ENCODE results near the gene OBSCN. TPM values are rescaled to one million over a fixed set of nuclear protein-coding genes. Genes with fewer than 3 reads are reported as not detected.

Gene OBSCN
- total RNA-seq, 1 experiment from 2014 or later, result 0.87 TPM

GRCh38 chr1:228404107-228404720, 196.4 kb downstream of the OBSCN start:
- DNase-seq (ENCODE audit: low read depth in 1 of 2, low spot score in 2 of 2), result no peak
- H3K9me3 ChIP-seq (replicated peaks), result peaks cover 5% of the 10 kb centered on the region; the same call in 1 of the 2 replicates
- H3K4me3 ChIP-seq, result no peak overlapping the region
- peaks cover 44% of the 10 kb centered on the region for H3K36me3 ChIP-seq
- no peaks in the 10 kb centered on the region for H3K27me3 ChIP-seq (replicated peaks)
- peaks cover 15% of the 10 kb centered on the region for H3K4me1 ChIP-seq (replicated peaks)
- no peak overlapping the region for H3K27ac ChIP-seq

DNA sequence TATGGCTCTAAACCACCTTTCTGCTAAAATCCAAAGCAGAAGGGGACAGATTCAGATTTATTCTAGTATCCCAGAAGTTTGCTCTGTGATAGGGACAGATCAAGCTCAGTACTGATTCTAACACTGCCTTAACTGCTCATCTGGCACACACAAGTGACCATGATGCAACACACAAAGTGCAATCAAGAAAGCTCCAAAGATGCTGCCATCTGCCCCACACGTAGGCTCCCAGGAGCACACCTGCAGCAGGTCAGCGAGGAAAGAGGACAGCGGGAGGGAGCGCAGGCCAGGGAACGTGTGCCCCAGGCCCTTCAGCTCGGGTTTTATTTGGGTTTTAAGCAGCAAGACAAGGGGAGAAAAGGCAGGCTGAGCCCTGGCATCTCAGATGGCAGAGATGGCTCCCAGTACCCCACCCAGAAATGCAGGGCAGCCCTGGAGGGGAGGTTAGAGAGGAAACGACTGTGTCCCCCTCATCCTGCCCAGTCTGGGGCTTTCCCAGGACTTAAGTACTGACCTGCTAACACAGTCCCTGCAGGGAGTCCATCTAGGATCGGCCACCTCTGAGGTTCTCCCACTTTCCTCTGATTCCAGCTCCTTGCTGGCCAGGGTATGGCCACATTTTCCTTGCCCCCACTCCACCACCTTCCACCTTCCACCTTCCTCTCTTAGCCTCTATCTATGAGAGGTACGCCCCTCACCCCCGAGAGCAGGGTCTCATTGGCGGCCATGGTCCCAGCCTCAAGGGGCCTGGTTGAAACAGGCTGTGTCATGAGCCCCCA, 197.5 kb downstream of the OBSCN start:
- no peaks in the 10 kb centered on the region for H3K27me3 ChIP-seq (replicated peaks)
- no peak for DNase-seq (ENCODE audit: low read depth in 1 of 2, low spot score in 2 of 2)
- peaks cover 15% of the 10 kb centered on the region for H3K4me1 ChIP-seq (replicated peaks)
- H3K36me3 ChIP-seq, result peaks cover 39% of the 10 kb centered on the region
- H3K4me3 ChIP-seq, result peak overlapping the region; percentile 99
- no peak overlapping the region for H3K27ac ChIP-seq
- peaks cover 5% of the 10 kb centered on the region; the same call in 1 of the 2 replicates for H3K9me3 ChIP-seq (replicated peaks)

DNA sequence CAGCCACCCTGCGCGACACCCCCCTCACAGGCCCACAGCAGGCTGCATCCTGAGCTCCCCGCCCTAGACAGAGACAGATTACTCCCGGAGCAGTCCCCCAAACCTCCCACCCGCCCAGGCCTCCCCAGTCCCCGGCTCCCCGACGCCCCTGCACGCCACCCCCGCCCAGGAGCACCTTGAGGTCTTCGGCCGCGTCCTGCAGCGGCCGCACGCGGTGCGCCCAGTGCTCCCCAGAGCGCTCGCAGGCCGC, 198.1 kb downstream of the OBSCN start:
- DNase-seq (ENCODE audit: low read depth in 1 of 2, low spot score in 2 of 2), result no peak

GRCh38 chr1:228407106-228408040, 199.5 kb downstream of the OBSCN start:
- H3K9me3 ChIP-seq (replicated peaks), result peaks cover 5% of the 10 kb centered on the region; the same call in 1 of the 2 replicates

More for the DNA sequence above, 198.1 kb downstream of the OBSCN start:
- no peak overlapping the region for H3K27ac ChIP-seq
- H3K9me3 ChIP-seq (replicated peaks), result peaks cover 5% of the 10 kb centered on the region; the same call in 1 of the 2 replicates
- H3K4me3 ChIP-seq, result peak overlapping the region; percentile 99
- peaks cover 15% of the 10 kb centered on the region for H3K4me1 ChIP-seq (replicated peaks)
- no peaks in the 10 kb centered on the region for H3K27me3 ChIP-seq (replicated peaks)
- peaks cover 34% of the 10 kb centered on the region for H3K36me3 ChIP-seq

DNA sequence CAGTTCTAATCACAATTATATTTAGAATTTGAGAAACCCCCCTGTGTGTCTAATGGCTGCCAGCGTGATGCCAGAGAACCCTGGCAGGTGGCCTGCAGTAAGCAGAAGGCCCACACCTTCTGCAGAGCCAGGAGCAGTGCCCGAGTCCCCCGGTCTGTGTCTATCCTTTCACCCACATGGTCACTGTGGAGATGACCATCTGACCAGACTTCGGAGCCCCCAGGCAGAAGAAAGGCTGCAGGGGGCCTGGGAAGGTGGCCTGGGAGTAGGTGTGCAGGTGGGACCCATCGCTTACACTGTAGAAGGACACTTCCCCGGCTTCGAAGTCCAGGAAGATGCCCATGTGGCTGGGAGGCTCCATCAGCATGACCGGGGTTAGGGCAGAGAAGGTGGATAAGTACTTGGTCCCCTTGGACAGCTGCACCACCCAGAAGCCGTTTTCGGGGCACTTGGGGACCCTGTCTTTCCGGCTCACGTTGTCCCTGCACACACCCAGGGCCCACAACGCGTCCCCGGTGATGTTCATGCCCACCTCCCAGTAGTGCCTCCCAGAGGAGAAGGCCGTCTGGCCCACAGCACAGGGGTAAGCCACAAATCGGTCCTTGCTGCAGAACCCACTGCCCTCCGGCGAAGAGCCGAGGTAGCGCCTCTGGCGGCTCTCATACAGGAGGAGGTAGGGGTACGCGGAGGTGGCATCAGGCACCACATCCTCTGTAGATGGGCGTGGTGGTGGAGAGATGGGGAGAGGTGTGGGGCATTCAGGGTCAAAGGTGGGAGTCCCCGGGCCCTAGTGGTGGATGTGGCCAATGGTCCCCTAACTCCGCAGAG, 200.4 kb downstream of the OBSCN start:
- H3K4me3 ChIP-seq, result no peak overlapping the region; the same call in 1 of the 2 replicates
- H3K36me3 ChIP-seq, result peaks cover 18% of the 10 kb centered on the region
- no peak overlapping the region for H3K27ac ChIP-seq
- peaks cover 5% of the 10 kb centered on the region; the same call in 1 of the 2 replicates for H3K9me3 ChIP-seq (replicated peaks)
- H3K4me1 ChIP-seq (replicated peaks), result peaks cover 15% of the 10 kb centered on the region
- no peaks in the 10 kb centered on the region for H3K27me3 ChIP-seq (replicated peaks)
- no peak for DNase-seq (ENCODE audit: low read depth in 1 of 2, low spot score in 2 of 2)

More at GRCh38 chr1:228407106-228408040, 199.5 kb downstream of the OBSCN start:
- DNase-seq (ENCODE audit: low read depth in 1 of 2, low spot score in 2 of 2), result peak in 1 of 2 experiments; percentile 57
- peaks cover 15% of the 10 kb centered on the region for H3K4me1 ChIP-seq (replicated peaks)
- peak overlapping the region; percentile 30; the same call in 1 of the 2 replicates for H3K27ac ChIP-seq
- H3K4me3 ChIP-seq, result peak overlapping the region; percentile 99
- H3K36me3 ChIP-seq, result peaks cover 27% of the 10 kb centered on the region
- no peaks in the 10 kb centered on the region for H3K27me3 ChIP-seq (replicated peaks)

- no peak overlapping the region for H3K4me3 ChIP-seq
- H3K27me3 ChIP-seq (replicated peaks), result no peaks in the 10 kb centered on the region
- H3K27ac ChIP-seq, result no peak overlapping the region
- peaks cover 5% of the 10 kb centered on the region; the same call in 1 of the 2 replicates for H3K9me3 ChIP-seq (replicated peaks)
- peaks cover 15% of the 10 kb centered on the region for H3K4me1 ChIP-seq (replicated peaks)
- peaks cover 10% of the 10 kb centered on the region for H3K36me3 ChIP-seq
- DNase-seq (ENCODE audit: low read depth in 1 of 2, low spot score in 2 of 2), result no peak
Measured at GRCh38 chr1:228408869-228409805, 201.3 kb downstream of the OBSCN start.

GRCh38 chr1:228410015-228410414, 202.2 kb downstream of the OBSCN start:
- Histone ChIP-seq H3K27me3 (replicated peaks) (no peaks in the 10 kb centered on the region), H3K27ac (no peak overlapping the region), H3K9me3 (replicated peaks) (peaks cover 5% of the 10 kb centered on the region; the same call in 1 of the 2 replicates), H3K4me3 (no peak overlapping the region), H3K4me1 (replicated peaks) (peaks cover 13% of the 10 kb centered on the region), H3K36me3 (peaks cover 8% of the 10 kb centered on the region)
- no peak for DNase-seq (ENCODE audit: low read depth in 1 of 2, low spot score in 2 of 2)

GRCh38 chr1:228410671-228411070, 202.8 kb downstream of the OBSCN start:
- Histone ChIP-seq H3K36me3 (peaks cover 8% of the 10 kb centered on the region), H3K27ac (no peak overlapping the region), H3K4me3 (no peak overlapping the region), H3K27me3 (replicated peaks) (peaks cover 3% of the 10 kb centered on the region; the same call in 1 of the 2 replicates), H3K9me3 (replicated peaks) (peaks cover 5% of the 10 kb centered on the region; the same call in 1 of the 2 replicates), H3K4me1 (replicated peaks) (peaks cover 7% of the 10 kb centered on the region)
- no peak for DNase-seq (ENCODE audit: low read depth in 1 of 2, low spot score in 2 of 2)

DNA sequence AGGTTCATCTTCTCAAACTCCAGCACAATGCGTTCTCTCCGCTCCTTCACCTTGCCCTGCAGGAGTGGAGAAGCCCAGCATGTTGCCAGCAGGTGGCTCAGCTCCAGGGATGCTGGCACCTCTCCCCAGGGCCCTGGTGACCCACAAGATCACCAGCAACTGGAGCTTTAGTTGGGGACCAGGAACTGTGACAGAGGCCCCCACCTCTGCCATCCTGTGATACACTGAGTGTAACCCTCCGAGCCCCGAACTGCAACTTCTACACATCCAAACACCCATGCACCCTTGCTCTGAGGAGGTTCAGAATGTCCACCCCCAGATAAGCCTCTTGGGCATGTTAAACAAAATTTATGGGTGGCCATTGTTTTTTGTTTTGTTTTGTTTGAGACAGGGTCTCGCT, 203.3 kb downstream of the OBSCN start:
- peaks cover 5% of the 10 kb centered on the region; the same call in 1 of the 2 replicates for H3K9me3 ChIP-seq (replicated peaks)
- H3K4me3 ChIP-seq, result no peak overlapping the region
- no peak overlapping the region for H3K27ac ChIP-seq

DNA sequence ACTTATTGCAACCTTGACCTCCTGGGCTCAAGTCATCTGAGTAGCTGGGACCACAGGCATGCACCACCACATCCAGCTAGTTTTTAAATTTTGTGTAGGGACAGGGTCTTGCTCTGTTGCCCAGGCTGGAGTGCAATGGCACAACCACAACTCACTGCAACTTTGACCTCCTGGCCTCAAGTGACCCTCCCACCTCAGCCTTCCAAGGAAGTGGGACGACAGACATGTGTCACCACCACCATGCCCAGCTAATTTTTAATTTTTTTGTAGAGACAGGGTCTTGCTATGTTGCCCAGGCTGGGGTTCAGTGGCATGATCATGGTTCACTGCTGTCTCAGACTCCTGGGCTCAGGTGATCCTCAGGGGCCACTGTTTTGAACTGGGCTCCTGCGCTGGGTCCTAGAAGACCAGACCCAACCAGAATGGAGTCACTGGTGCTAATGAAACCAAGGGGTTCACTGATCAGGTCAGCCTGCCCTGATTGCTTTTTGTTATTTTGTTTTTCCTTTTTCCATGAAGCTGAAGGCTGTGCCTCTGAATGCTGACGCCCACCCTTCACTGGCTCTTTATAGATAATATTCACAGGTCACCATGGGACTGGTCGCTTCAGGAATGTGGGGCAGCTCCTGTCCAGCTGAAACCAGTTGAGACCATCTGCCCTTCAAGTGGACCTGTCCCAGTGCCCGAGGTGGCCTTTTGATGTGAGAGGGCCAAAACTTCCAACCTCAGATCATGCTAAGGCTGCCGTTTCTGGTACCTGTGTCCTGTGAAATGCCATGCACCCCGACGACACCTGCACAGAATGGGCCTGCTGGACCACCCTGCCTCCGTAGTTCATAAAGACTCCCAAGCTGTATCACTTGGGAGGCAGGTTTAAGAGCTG, 203.9 kb downstream of the OBSCN start:
- H3K36me3 ChIP-seq, result 0 out of 2 replicates have a peak, but pooled peaks cover 3% of the 10 kb centered on the region
- no peak for DNase-seq (ENCODE audit: low read depth in 1 of 2, low spot score in 2 of 2)
- H3K4me3 ChIP-seq, result no peak overlapping the region
- H3K27me3 ChIP-seq (replicated peaks), result peaks cover 10% of the 10 kb centered on the region; the same call in 1 of the 2 replicates
- H3K27ac ChIP-seq, result no peak overlapping the region
- peaks cover 7% of the 10 kb centered on the region for H3K4me1 ChIP-seq (replicated peaks)
- H3K9me3 ChIP-seq (replicated peaks), result no peaks in the 10 kb centered on the region

More for the DNA sequence above, 203.3 kb downstream of the OBSCN start:
- Histone ChIP-seq H3K4me1 (replicated peaks) (peaks cover 7% of the 10 kb centered on the region), H3K27me3 (replicated peaks) (peaks cover 8% of the 10 kb centered on the region; the same call in 1 of the 2 replicates), H3K36me3 (peaks cover 8% of the 10 kb centered on the region)
- DNase-seq (ENCODE audit: low read depth in 1 of 2, low spot score in 2 of 2), result no peak

- no peaks in the 10 kb centered on the region for H3K9me3 ChIP-seq (replicated peaks)
- H3K27ac ChIP-seq, result no peak overlapping the region
- peaks cover 17% of the 10 kb centered on the region for H3K27me3 ChIP-seq (replicated peaks)
- no peak for DNase-seq (ENCODE audit: low read depth in 1 of 2, low spot score in 2 of 2)
- H3K4me1 ChIP-seq (replicated peaks), result no peaks in the 10 kb centered on the region
- 0 out of 2 replicates have a peak, but pooled peaks cover 1% of the 10 kb centered on the region for H3K36me3 ChIP-seq
- no peak overlapping the region for H3K4me3 ChIP-seq
Measured at GRCh38 chr1:228413241-228414010, 205.6 kb downstream of the OBSCN start.

Measured in SJSA1 (cell line).